CD4-positive, alpha-beta T cell treated with Interleukin-17A for 4 hours (primary cell): Measurements from ENCODE around the gene TOMM6.
A peak's percentile ranks its signal among the peaks of the same experiment; 100 is the strongest.

Source experiments
- DNase-seq: peaks from one replicate; pipeline ENCODE4 v3.0.0-alpha.2; 2020; ENCODE audit warnings: mixed read lengths

TOMM6 gene

DNA sequence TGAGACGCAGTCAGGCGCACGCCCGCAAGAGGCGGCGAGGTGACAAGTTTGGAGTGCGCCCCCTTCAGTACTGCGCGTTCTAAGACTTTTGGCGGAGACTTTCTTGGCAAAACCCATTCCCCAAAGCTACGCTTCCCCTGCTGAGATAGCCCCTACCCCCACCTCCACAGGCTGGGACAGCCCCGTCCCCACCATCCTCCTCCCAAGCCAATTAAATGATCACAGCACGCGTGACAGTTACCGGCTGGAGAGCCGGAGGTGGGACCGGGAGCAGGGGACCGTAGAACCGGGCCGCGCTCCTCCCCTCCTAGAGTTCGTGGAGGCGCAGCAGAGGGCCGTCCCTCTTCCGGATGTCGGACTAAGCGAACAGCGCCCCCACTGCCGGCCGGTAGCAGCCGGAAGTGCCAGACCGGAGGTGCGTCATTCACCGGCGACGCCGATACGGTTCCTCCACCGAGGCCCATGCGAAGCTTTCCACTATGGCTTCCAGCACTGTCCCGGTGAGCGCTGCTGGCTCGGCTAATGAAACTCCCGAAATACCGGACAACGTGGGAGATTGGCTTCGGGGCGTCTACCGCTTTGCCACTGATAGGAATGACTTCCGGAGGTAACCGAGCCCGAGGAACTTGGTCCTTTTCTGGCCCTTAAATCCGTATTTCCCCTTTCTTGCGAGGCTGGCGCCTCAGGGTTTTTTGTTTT is at the start of gene TOMM6:
Gene TOMM6 (plus strand): TSS at position 476 of the 699 bp plus-strand sequence. CDS start 4 bp downstream, at position 480.
- peak; percentile 96 for DNase-seq

- DNase-seq = no peak
Observed at GRCh38 chr6:41739041-41739440, 48.5 kb upstream of the TOMM6 start.

DNA sequence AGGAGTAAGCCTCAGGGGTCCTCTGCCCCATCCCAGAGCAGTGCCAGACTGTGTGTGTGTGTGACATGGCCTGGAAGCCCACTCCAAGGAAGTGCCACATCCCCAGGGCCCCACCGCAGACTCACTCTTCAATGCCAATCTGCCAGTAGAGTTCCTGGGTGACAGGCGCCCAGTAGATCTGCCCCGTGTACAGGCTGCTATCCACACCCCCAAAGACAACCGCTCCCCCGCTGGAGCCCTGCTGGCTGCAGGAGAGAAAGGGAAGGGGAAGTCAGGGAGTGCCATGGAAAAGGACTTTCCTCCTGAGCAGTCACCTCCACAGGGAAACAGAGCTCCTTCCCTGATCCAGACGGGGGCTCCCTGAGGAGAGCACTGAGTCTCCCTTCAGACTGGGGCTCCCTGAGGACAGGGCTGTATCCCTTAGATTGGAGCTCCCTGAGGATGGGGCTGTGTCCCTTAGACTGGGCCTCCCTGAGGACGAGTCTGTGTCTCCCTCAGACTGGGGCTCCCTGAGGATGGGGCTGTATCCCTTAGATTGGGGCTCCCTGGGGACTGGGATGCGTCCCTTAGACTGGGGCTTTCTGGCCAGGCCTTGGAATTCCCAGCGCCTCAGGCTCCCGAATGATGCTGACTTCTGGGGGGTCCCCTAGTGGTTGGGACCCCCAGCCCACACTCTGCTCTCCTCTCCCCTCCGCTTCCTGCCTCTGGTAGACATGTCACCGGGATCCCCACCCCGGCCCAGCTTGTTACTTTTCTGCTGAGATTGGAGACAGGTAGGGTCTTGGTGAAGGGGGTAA is 46.9 kb upstream of the TOMM6 start:
- DNase-seq = no peak

DNA sequence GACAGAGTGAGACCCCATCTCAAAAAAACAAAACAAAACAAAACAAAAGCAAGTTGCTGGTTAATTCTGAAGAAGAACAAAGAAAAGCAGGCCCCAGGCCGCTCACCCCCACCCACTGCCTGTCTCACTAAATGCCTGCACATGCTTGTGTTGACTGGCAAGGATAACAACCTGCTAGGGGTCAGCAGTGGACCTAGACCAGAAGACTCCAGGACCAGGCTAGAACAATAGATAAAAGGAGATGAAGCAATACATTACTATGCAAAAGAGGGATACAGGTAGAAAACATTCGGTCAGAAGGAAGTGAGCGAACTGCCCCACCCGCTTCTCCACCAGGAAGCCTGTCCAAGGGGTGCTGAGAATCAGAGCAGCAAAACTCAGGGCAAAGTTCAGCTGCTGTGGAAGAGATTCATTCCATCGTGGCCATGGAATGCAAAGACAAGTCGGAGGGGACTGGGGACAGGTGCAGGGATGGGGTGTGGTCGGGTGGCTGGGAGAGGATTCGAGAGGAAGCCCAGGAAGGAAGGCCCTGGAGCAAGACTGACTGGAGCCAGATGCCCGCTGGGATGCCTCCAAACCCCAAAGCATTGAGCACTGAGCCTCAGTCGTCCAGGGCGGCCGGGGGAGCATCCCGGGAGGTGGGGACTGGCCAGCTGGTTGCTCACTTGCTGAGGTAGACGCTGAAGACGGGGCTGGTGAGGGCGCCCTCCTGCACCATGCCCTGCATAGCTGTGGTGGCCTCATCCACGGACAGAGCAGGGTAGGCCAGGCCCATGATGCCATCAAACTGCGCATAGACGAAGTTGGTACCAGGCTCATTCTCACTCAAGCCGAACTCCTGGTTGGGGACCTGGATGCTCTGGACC is 45.6 kb upstream of the TOMM6 start:
- no peak for DNase-seq

DNA sequence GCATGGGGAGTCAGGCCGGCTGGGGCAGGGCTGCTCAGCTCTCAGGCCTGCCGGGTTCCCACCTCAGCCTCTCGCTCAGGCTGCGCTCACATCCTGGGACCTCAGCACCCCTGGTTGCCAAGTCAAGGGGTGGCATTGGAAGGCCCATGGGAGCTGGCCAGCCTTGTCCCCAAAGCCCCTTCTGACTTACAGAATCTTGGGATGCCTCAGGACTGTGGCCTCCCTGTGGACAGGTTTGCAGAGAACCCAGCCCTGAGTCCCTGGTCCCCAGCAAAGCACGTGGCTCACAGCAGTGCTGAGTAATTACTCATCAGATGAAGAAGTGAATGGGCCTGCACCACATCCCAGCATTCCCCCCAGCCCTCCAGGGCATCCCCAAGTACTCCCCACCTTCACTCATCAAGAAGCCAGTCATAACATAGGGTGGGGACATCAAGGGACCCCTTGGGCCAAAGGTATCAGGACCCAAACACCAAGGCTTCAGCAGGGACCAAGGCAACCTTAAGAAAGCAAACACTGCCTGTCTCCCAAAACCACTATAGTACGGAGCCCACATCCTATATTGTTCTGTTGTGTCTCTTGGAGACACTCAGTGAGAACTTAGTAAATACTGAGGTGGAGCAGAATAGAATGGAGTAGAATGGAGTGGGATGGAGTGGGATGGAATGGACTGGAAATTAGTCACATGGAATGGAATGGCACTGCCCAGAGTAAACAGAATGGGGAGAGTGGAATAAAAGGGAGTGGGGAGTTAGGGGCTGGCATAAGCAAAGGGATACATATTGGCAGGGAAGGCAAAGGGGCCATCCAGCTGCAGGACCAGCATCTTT is 43.9 kb upstream of the TOMM6 start:
- no peak for DNase-seq

GRCh38 chr6:41744236-41744787 is 43.2 kb upstream of the TOMM6 start:
- no peak for DNase-seq

- DNase-seq = no peak
Observed at GRCh38 chr6:41746107-41746506, 41.4 kb upstream of the TOMM6 start.

- DNase-seq = no peak
Observed at GRCh38 chr6:41747256-41748101, 40.0 kb upstream of the TOMM6 start, which contains the start of gene PGC. Gene PGC (minus strand): TSS chr6:41747397. CDS start chr6:41747334, 63 bp downstream.

- DNase-seq = no peak
Observed at GRCh38 chr6:41748102-41748477, 39.4 kb upstream of the TOMM6 start.

GRCh38 chr6:41748542-41748941 is 39.0 kb upstream of the TOMM6 start:
- DNase-seq = no peak

GRCh38 chr6:41750374-41750773 is 37.1 kb upstream of the TOMM6 start:
- DNase-seq = no peak

- DNase-seq = no peak
Observed at GRCh38 chr6:41755895-41756294, 31.6 kb upstream of the TOMM6 start.

DNA sequence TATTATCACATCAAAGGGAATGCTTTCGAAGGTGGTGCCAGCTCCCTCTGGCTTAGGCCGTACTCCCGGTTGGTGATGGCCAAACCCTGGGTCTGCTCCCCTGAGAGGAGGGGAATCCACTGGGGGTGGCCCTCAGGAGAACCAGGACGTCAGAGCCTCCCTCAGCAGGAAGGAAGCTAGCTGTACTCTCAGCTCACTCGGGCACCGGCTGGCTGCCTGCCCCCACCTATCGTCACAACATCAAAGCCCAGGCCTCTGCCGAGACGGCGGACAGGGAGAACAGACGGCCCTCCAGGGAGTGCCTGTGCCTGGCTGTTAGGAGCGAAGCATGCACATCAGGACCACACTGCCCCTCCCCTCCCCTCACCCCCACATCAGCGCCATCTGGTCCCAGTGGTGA is 31.1 kb upstream of the TOMM6 start:
- no peak for DNase-seq

DNA sequence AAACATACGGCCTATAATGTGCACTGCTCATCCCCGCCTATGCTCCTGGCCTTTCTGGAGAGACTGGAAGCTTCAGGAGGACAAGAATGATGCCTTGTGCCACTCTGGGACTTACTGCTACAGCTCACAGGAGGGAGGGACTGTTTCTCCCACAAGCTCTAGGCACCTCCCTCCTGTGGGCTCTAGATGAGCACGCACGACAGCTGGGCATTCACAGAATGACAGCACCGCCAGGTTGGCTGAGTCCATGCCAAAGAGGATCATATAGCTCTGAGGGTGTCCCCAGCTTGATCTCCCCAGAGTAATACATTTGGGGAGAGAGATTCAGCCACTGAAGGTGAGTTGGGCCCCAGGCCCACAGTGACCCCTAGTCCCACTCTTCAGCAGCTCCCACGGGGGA is 30.2 kb upstream of the TOMM6 start:
- no peak for DNase-seq

GRCh38 chr6:41757931-41758640 is 29.4 kb upstream of the TOMM6 start:
- no peak for DNase-seq

DNA sequence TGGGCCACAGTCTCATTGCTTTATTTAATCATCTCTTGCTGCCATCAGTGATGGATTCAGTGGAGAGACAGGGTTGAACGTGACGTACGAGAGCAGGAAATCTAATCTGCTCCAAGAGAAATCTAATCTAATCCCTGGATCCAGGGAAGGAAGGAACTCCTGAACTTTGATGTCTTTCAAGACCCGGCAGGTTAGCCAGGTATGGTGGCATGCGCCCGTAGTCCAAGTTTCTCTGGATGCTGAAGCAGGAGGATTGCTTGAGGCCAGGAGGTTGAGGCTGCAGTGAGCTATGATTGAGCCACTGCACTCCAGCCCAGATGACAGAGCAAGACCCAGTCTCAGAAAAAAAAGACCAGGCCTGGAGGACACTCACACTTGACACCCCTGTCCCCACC is 28.9 kb upstream of the TOMM6 start:
- no peak for DNase-seq

DNA sequence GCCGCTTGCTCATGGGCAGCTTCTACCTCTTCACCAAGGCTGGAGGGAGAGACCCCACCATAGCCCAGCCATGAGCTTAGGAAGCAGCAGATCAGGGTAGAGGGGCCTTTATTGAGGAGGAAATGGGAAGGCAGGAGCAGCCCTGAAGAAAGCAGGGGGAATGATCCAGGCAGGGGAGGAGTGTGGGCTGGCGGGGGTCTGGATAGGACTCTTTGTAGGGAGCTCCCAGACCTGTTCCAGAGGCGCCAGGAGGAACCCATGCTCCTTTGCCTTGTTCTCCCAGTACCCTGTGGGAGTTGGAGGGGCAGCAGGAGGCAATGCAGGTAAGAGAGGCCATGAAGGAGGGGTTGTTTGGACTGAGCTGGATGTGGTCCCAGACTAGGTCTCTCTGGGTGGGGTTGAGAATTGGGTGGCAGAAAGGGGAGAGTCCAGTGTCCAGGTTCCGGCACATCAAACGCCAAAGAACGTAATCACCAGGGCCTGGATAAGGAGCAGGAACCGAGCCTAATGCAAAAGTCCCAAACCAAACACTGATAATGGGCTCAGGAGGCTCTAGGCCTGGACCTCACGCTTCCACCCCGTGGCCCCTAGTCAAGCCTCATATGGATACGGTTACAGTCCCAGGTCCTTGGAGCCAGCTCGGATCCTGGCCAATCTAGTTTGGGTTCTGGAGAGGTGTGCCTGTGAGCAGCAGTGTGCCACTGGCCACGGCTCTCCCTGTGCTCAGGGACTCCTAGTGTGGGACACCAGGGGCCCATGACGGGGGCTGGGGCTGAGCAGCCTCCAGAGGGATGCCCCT is 28.2 kb upstream of the TOMM6 start:
- no peak for DNase-seq

- no peak for DNase-seq
Observed at GRCh38 chr6:41759905-41760579, 27.5 kb upstream of the TOMM6 start.

DNA sequence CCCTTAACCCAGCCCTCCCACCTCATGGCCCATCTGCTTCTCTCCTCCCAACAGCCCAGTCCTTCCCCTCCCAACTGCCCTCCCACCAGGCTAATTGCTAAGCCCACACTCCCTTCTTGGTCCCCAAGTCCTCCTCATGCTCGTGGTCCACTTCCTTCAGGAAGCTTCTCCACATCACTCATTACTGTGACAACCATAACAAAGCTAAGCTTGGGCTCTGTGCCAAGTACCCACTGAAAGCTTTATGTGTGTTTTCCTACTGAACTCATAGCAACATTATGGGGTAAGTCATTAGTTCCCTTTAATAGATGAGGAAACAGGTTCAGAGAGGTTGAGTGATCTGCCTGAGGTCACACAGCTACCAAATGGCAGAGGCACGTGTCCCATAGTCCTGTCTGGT is 24.0 kb upstream of the TOMM6 start:
- no peak for DNase-seq
